ENCODE data around the gene NKIRAS1.
"Not testable (repeated sequence)": the region's sequence is repeated elsewhere in the genome, so short reads cannot be mapped to it uniquely, and the experiment has no call there.

GRCh38 chr3:23917679-23918303, 1.0 kb upstream of the NKIRAS1 start:
- not testable (repeated sequence) for TF ChIP-seq EGR1 (IDR thresholded peaks at IDR 0.05; ENCODE audit: low read depth); CTCF (IDR thresholded peaks at IDR 0.05 in 2 of 3, conservative IDR thresholded peaks at IDR 0.05 in 1 of 3; ENCODE audit: borderline replicate concordance in 1 of 3, insufficient read depth in 1 of 3, low read depth in 2 of 3, low read length in 2 of 3); MAX (IDR thresholded peaks at IDR 0.05); POLR2A (IDR thresholded peaks at IDR 0.05; ENCODE audit: borderline replicate concordance, extremely low read depth, insufficient read depth, insufficient read length); POLR2AphosphoS5 (IDR thresholded peaks at IDR 0.05; ENCODE audit: low read depth, low read length); REST (IDR thresholded peaks at IDR 0.05; ENCODE audit: low read depth); ATF3 (IDR thresholded peaks at IDR 0.05)

Data from HCT116 (cell line).